A549 (cell line): ENCODE measurements around the gene CLMN. TPM values are rescaled to one million over a fixed set of nuclear protein-coding genes. Genes with fewer than 3 reads are reported as not detected.
A peak's percentile ranks its signal among the peaks of the same experiment; 100 is the strongest.

Experiments
- ATAC-seq, 2 experiments: fragments of 200-7000 bp in 1 of 2; fragments of >200 bp in 1 of 2; cut with Nextera tagmentation in 1 of 2; cut with Tn5 transposase in 1 of 2; 3 replicates each; pipeline versions ENCODE4 v1.8.0 to v1.9.1; 2018 to 2020; ENCODE audit warnings: mild to moderate bottlenecking in 1 of 2, moderate library complexity in 1 of 2
- CTCF ChIA-PET: fragments of 300-600 bp; sonication (Branson Sonifier 250); formaldehyde crosslinking; extraction: SDS; loops from one replicate; lab custom pipeline; 2021; ENCODE audit warnings: antibody characterized with exemption, inconsistent platforms; lab: Yijun Ruan, JAX
- POLR2A ChIA-PET: fragments of 350-600 bp; formaldehyde crosslinking; extraction: SDS; loops from one replicate; lab custom pipeline; 2021; ENCODE audit warnings: antibody characterized with exemption, inconsistent platforms; lab: Yijun Ruan, JAX
- DNase-seq, 2 experiments: peaks; one replicate each; pipeline versions ENCODE4 v3.0.0 to v3.0.0-alpha.2; 2011 to 2016; ENCODE audit warnings: low read depth in 1 of 2, low spot score in 1 of 2
- FAIRE-seq: peaks from 2 replicates; lab custom pipeline; 2011; peaks lifted over from hg19 to GRCh38; lab: Jason Lieb, UNC
- H3K27ac ChIP-seq, 2 experiments: fragments of >200 bp; sonication (Bioruptor Twin); formaldehyde crosslinking; 3 replicates each; pipeline ENCODE4 v1.5.1; 2016 to 2017
- H3K4me1 ChIP-seq: fragments of >200 bp; sonication (Bioruptor Twin); formaldehyde crosslinking; 3 replicates; pipeline ENCODE4 v1.6.1; 2016
- H3K4me2 ChIP-seq: fragments of >200 bp; sonication (Bioruptor Twin); formaldehyde crosslinking; 3 replicates; pipeline ENCODE4 v1.6.1; 2016
- H3K4me3 ChIP-seq: fragments of >200 bp; sonication (Bioruptor Twin); formaldehyde crosslinking; 3 replicates; pipeline ENCODE4 v1.5.1; 2016
- H3K9me3 ChIP-seq: fragments of >200 bp; sonication (Bioruptor Twin); formaldehyde crosslinking; 3 replicates; pipeline ENCODE4 v1.6.1; 2016
- CBX2 ChIP-seq: fragments of 200-600 bp; sonication (generic); IDR thresholded peaks from 2 replicates; pipeline ENCODE4 v1.6.1; 2016; ENCODE audit warnings: low read depth, mild to moderate bottlenecking, borderline replicate concordance
- EP300 ChIP-seq, 2 experiments: fragments of >200 bp; sonication (Bioruptor Twin); formaldehyde crosslinking; IDR thresholded peaks; 2 replicates in 1 of 2; 3 replicates in 1 of 2; pipeline ENCODE4 v1.6.1; 2016 to 2017
- FOSL2 ChIP-seq, 2 experiments: fragments of 450-650 bp in 1 of 2; fragments of >200 bp in 1 of 2; sonication (Bioruptor Twin) in 1 of 2; formaldehyde crosslinking; IDR thresholded peaks; 2 replicates each; pipeline versions ENCODE4 v1.5.0 to v1.6.1; 2016 to 2020; ENCODE audit warnings: mild to moderate bottlenecking in 1 of 2, moderate library complexity in 1 of 2
- KDM1A ChIP-seq: fragments of 200-600 bp; sonication (generic); IDR thresholded peaks from 2 replicates; pipeline ENCODE4 v1.6.1; 2016; ENCODE audit warnings: low read depth, mild to moderate bottlenecking
- MYC ChIP-seq: IDR thresholded peaks from 2 replicates; pipeline ENCODE4 v1.6.1; 2012; ENCODE audit warnings: mild to moderate bottlenecking, inconsistent platforms, low read length, improper control_type of control experiment, borderline replicate concordance
- NFE2L2 ChIP-seq: fragments of 150-350 bp; conservative IDR thresholded peaks from 2 replicates; pipeline ENCODE4 v1.6.1; 2014; ENCODE audit warnings: low read length
- NPAS2 ChIP-seq: fragments of 250-450 bp; sonication (Bioruptor Pico); IDR thresholded peaks from 2 replicates; pipeline ENCODE4 v1.8.0; 2022; ENCODE audit warnings: mild to moderate bottlenecking, moderate library complexity, borderline replicate concordance
- PHF8 ChIP-seq: fragments of 200-600 bp; sonication (generic); IDR thresholded peaks from 2 replicates; pipeline ENCODE4 v1.6.1; 2016; ENCODE audit warnings: low read depth, mild to moderate bottlenecking, antibody characterized with exemption, moderate library complexity, borderline replicate concordance
- RAD21 ChIP-seq, 2 experiments: fragments of >200 bp in 1 of 2; sonication (Bioruptor Twin) in 1 of 2; formaldehyde crosslinking in 1 of 2; IDR thresholded peaks in 1 of 2; conservative IDR thresholded peaks in 1 of 2; 2 replicates in 1 of 2; 3 replicates in 1 of 2; pipeline ENCODE4 v1.6.1; 2012 to 2018; ENCODE audit warnings: inconsistent platforms in 1 of 2
- RCOR1 ChIP-seq: fragments of 150-350 bp; IDR thresholded peaks from 2 replicates; pipeline ENCODE4 v1.6.1; 2014; ENCODE audit warnings: antibody characterized with exemption, low read length, low read depth
- SREBF2 ChIP-seq: fragments of 450-650 bp; IDR thresholded peaks from 2 replicates; pipeline ENCODE4 v1.6.1; 2014; ENCODE audit warnings: mild to moderate bottlenecking, moderate library complexity
- TFCP2L1 ChIP-seq: fragments of 250-450 bp; sonication (Bioruptor Pico); IDR thresholded peaks from 2 replicates; pipeline ENCODE4 v1.5.0; 2021; ENCODE audit warnings: mild to moderate bottlenecking
- ZC3H11A ChIP-seq: fragments of 450-650 bp; IDR thresholded peaks from 2 replicates; pipeline ENCODE4 v1.6.1; 2014; ENCODE audit warnings: antibody characterized with exemption, mild to moderate bottlenecking
- ZFP36 ChIP-seq: fragments of 450-650 bp; IDR thresholded peaks from 2 replicates; pipeline ENCODE4 v1.6.1; 2014; ENCODE audit warnings: borderline replicate concordance; ENCODE audit not compliant: partially characterized antibody
- WGBS: methylation state at CpG from one replicate; pipeline ENCODE4 v1.1.6; 2017; ENCODE audit errors: missing lambda C conversion rate; 5-methylcytosine and 5-hydroxymethylcytosine counted together
- polyA plus RNA-seq, 4 experiments: library from polyadenylated mRNA; depleted of rRNA in 3 of 4; stranded (reverse); fragments of >200 nt; fragmentation: RNase III in 1 of 4; extraction: RNeasy Plus Mini Kit Qiagen cat#74134 plus additional on column Dnase treatment in 1 of 4; gene quantifications; 2 replicates in 3 of 4; 3 replicates in 1 of 4; pipeline ENCODE4 v1.2.3, GENCODE V29; 2011 to 2017
- TF ChIP-seq, protein P1 (sequence below): IDR thresholded peaks from 2 replicates; pipeline ENCODE4 v1.6.1; 2012
- TF ChIP-seq, protein P2 (sequence below): IDR thresholded peaks from 2 replicates; pipeline ENCODE4 v1.6.1; 2012; ENCODE audit warnings: low read depth, borderline replicate concordance
- TF ChIP-seq, protein P3 (sequence below): fragments of >200 bp; sonication (Bioruptor Twin); formaldehyde crosslinking; IDR thresholded peaks from 3 replicates; pipeline ENCODE4 v1.5.1; 2016

The CLMN gene
- polyA plus RNA-seq, 2 of the 4 experiments (the other 2 are of a cell fraction): 2.9 to 10.6 TPM

DNA sequence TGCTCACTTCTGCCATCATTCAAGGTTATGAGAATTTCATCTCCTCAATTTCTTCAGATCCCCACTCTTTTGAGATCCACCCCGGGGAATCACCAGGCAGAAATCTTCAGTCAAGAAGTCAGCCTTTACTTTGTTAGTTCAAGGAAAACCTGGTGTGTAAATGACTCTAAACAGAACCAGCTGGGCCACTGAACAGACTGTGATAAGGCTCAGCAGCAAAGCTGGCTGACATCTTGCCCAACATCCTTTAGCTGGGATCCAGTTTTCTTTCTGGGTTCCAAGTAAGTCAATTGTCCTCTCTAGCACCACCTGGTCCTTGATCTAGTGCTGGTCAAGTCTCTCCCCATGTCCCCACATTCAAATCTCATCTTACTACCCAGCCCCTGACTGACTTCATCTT is 11.6 kb downstream of the CLMN start:
- Histone ChIP-seq H3K4me3 (no peak overlapping the region), H3K4me1 (peaks cover 19% of the 10 kb centered on the region), H3K9me3 (no peaks in the 10 kb centered on the region), H3K27ac (no peak overlapping the region), H3K4me2 (no peak overlapping the region)
- POLR2A ChIA-PET: no interaction called here
- FAIRE-seq (no peak), DNase-seq (no peak), ATAC-seq (no peak)
- CTCF ChIA-PET: interaction anchor here (0.7 kb wide), 1 partner anchor 17 kb away, joined by 4 read pairs; no protein-coding TSS in a partner anchor
- TF ChIP-seq RAD21 (conservative IDR thresholded peaks at IDR 0.05 in 1 of 2, IDR thresholded peaks at IDR 0.05 in 1 of 2) (no peak), NFE2L2 (no peak), RCOR1 (no peak), FOSL2 (IDR thresholded peaks at IDR 0.05) (no peak), FOSL2 (CRISPR knock-in tag; IDR thresholded peaks at IDR 0.05) (no peak), KDM1A (no peak), CBX2 (no peak)
- TF ChIP-seq, protein P1, sequence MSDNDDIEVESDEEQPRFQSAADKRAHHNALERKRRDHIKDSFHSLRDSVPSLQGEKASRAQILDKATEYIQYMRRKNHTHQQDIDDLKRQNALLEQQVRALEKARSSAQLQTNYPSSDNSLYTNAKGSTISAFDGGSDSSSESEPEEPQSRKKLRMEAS: no peak
- WGBS: 79% methylated on average over 1 of the region's 1 CpG

DNA sequence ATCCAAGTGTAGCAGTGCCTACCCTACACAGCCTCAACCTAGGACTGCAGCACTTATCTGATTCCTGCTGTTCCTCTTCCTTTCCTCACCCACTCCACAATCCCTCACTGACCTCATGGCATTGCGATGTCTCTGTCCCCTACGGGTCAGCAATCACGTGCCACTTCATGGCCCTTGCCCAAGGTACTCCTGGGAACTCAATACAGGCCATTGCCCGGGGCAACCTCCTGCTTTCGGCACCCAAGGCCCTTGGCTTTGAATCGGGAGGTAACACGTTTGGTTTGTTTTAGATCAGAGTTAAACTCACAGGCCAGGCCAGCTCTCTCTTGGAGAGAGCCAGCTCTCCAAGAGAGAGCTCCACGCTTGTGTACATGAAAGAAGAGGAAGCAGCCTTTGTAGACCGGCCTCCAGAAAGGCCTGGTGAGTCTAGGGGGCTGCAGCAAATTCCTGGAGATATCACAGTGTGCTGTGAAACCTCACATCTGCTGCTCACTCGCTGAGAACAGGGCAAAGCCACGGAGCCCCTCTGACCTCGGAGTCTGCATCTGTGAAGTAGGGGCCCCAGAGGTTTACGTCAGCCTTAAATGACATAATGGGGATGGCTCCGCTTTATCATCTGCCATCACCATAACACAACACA is 12.2 kb downstream of the CLMN start:
- H3K9me3 ChIP-seq: no peaks in the 10 kb centered on the region
- H3K4me1 ChIP-seq: peaks cover 14% of the 10 kb centered on the region
- FAIRE-seq: no peak
- no peak overlapping the region for H3K4me2 ChIP-seq
- no peak overlapping the region for H3K4me3 ChIP-seq
- no peak for DNase-seq
- ATAC-seq: peak in 1 of 2 experiments; percentile 27; a peak in 1 of 6 replicates
- TF ChIP-seq EP300 (IDR thresholded peaks at IDR 0.05) (no peak), SREBF2 (no peak)
- H3K27ac ChIP-seq: no peak overlapping the region
- WGBS: 89% methylated on average over 14 of the region's 14 CpGs
- ChIA-PET CTCF (interaction anchor here (0.7 to 0.8 kb wide), 2 partner anchors 17 to 59 kb away, joined by 4 read pairs; no protein-coding TSS in a partner anchor), POLR2A (no interaction called here)

DNA sequence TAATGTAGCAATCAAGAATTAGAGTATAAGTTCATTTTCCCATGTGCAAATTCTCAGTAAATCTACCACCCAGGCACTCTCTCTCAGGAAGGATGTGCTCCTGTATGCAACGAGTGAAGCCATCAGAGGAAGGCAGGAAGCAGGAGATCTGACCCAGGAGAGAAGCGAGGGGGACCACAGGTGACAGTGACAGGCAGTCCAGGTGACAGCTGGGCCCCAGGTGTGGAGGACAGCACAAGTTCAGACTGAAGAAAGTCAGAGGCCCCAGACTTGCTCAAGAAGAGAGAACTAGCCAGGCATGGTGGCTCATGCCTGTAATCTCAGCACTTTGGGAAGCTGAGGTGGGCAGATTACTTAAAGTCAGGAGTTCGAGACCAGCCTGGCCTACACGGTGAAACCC is 13.8 kb downstream of the CLMN start:
- H3K4me3 ChIP-seq: no peak overlapping the region
- no peak overlapping the region for H3K4me2 ChIP-seq
- POLR2A ChIA-PET: no interaction called here
- no peaks in the 10 kb centered on the region for H3K9me3 ChIP-seq
- no peak for DNase-seq
- CTCF ChIA-PET: no interaction called here
- no peaks in the 10 kb centered on the region for H3K4me1 ChIP-seq
- no peak for TF ChIP-seq TFCP2L1
- TF ChIP-seq, protein P2, sequence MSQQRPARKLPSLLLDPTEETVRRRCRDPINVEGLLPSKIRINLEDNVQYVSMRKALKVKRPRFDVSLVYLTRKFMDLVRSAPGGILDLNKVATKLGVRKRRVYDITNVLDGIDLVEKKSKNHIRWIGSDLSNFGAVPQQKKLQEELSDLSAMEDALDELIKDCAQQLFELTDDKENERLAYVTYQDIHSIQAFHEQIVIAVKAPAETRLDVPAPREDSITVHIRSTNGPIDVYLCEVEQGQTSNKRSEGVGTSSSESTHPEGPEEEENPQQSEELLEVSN: no peak
- TF ChIP-seq, protein P3, sequence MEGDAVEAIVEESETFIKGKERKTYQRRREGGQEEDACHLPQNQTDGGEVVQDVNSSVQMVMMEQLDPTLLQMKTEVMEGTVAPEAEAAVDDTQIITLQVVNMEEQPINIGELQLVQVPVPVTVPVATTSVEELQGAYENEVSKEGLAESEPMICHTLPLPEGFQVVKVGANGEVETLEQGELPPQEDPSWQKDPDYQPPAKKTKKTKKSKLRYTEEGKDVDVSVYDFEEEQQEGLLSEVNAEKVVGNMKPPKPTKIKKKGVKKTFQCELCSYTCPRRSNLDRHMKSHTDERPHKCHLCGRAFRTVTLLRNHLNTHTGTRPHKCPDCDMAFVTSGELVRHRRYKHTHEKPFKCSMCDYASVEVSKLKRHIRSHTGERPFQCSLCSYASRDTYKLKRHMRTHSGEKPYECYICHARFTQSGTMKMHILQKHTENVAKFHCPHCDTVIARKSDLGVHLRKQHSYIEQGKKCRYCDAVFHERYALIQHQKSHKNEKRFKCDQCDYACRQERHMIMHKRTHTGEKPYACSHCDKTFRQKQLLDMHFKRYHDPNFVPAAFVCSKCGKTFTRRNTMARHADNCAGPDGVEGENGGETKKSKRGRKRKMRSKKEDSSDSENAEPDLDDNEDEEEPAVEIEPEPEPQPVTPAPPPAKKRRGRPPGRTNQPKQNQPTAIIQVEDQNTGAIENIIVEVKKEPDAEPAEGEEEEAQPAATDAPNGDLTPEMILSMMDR: no peak
- TF ChIP-seq ZFP36: no peak
- no peak for TF ChIP-seq PHF8
- no peak for TF ChIP-seq ZC3H11A
- TF ChIP-seq NPAS2 (CRISPR knock-in tag): no peak
- TF ChIP-seq MYC: no peak
- no peak for ATAC-seq
- FAIRE-seq: no peak
- no peak overlapping the region for H3K27ac ChIP-seq
- 78% methylated on average over 4 of the region's 4 CpGs for WGBS
